HUES48 (cell line): ENCODE measurements around the gene BHMT.

Experiments used
- H3K27ac ChIP-seq: one replicate; pipeline ENCODE4 v1.7.0; 2013; ENCODE audit warnings: low read depth, low read length, inconsistent platforms
- H3K27me3 ChIP-seq: 2 replicates; pipeline ENCODE4 v1.6.1; 2013; ENCODE audit warnings: mild to moderate bottlenecking, low read length; ENCODE audit not compliant: control insufficient read depth, insufficient read depth
- H3K36me3 ChIP-seq: 2 replicates; pipeline ENCODE4 v1.6.1; 2013; ENCODE audit warnings: low read length; ENCODE audit not compliant: control insufficient read depth, insufficient read depth
- H3K4me1 ChIP-seq: 2 replicates; pipeline ENCODE4 v1.6.1; 2013; ENCODE audit warnings: mild to moderate bottlenecking, low read length; ENCODE audit not compliant: control insufficient read depth, insufficient read depth
- H3K4me3 ChIP-seq: 2 replicates; pipeline ENCODE4 v1.5.1; 2013; ENCODE audit warnings: mild to moderate bottlenecking, low read depth, low read length
- H3K9ac ChIP-seq: 2 replicates; pipeline ENCODE4 v1.6.1; 2013; ENCODE audit warnings: mild to moderate bottlenecking, low read depth, low read length, moderate library complexity
- H3K9me3 ChIP-seq: 2 replicates; pipeline ENCODE4 v1.6.1; 2013; ENCODE audit warnings: low read length; ENCODE audit not compliant: control insufficient read depth, insufficient read depth

Gene BHMT

GRCh38 chr5:79112703-79113058 is 1.1 kb downstream of the BHMT start:
- no peaks in the 10 kb centered on the region for H3K9me3 ChIP-seq
- H3K9ac ChIP-seq: no peak overlapping the region
- peaks cover 47% of the 10 kb centered on the region for H3K27me3 ChIP-seq
- H3K4me1 ChIP-seq: no peaks in the 10 kb centered on the region; the same call in 1 of the 2 replicates
- H3K36me3 ChIP-seq: no peaks in the 10 kb centered on the region
- peak overlapping the region; percentile 70; the same call in 1 of the 2 replicates for H3K4me3 ChIP-seq
- H3K27ac ChIP-seq: no peak overlapping the region

- H3K9ac ChIP-seq: no peak overlapping the region
- H3K4me1 ChIP-seq: no peaks in the 10 kb centered on the region
- peaks cover 5% of the 10 kb centered on the region; the same call in 1 of the 2 replicates for H3K27me3 ChIP-seq
- H3K27ac ChIP-seq: no peak overlapping the region
- H3K36me3 ChIP-seq: no peaks in the 10 kb centered on the region
- no peak overlapping the region for H3K4me3 ChIP-seq
- no peaks in the 10 kb centered on the region for H3K9me3 ChIP-seq
These were observed 7.9 kb downstream of the BHMT start for GRCh38 chr5:79119486-79119885.

DNA sequence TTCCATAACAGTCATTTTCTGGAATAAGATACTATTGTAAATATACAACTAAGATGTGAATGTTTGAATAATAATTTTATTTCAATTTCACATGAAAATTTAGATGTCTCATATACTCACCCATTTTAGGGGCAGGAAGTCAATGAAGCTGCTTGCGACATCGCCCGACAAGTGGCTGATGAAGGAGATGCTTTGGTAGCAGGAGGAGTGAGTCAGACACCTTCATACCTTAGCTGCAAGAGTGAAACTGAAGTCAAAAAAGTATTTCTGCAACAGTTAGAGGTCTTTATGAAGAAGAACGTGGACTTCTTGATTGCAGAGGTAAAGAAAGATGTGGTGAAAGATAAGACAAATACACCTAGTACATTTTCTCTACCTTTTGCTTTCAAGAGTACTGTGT is 8.6 kb downstream of the BHMT start:
- H3K4me1 ChIP-seq: no peaks in the 10 kb centered on the region
- H3K9ac ChIP-seq: no peak overlapping the region
- H3K27me3 ChIP-seq: no peaks in the 10 kb centered on the region
- no peaks in the 10 kb centered on the region for H3K9me3 ChIP-seq
- no peaks in the 10 kb centered on the region for H3K36me3 ChIP-seq
- no peak overlapping the region for H3K27ac ChIP-seq
- H3K4me3 ChIP-seq: no peak overlapping the region

DNA sequence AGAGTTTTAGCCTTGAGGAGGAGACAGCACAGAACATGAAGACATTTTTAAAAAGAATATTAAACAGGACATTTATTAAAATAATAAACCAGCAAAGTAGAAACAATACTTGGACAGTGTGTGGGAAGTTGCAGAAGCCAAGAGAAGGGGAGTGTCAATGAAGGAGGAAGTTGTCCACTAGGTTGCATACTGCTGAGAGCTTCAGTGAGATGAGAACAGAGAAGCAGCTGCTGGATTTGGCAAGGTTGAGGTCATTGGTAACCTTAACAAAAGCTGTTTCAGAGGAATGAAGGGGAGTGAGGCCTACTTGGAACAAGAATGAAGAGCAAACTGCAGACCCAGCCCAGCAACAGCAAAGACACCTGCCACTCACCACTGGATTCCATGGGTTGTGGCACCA is 11.4 kb downstream of the BHMT start:
- Histone ChIP-seq H3K9ac (no peak overlapping the region), H3K9me3 (no peaks in the 10 kb centered on the region), H3K27ac (no peak overlapping the region), H3K4me3 (no peak overlapping the region), H3K36me3 (no peaks in the 10 kb centered on the region), H3K4me1 (no peaks in the 10 kb centered on the region), H3K27me3 (no peaks in the 10 kb centered on the region)

DNA sequence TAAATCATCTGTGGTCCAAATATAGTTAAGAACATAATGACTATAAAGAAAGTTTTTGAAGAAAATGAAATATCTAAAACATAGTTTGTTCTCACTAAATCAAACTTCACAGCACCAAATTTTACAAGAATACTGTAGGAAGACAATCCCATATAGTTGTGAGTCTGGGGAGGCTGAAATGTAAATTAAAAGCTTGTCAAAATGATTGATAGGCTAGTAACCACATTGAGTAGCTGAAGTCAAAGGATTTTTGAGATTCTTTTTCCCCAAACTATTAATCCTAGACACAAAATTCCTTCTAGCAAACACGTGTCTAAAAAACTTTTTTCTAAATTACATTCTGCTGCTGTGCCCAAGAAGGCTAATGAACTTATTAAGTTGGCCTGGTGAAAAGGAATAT is 13.0 kb downstream of the BHMT start:
- Histone ChIP-seq H3K4me3 (no peak overlapping the region), H3K4me1 (no peaks in the 10 kb centered on the region), H3K9ac (no peak overlapping the region), H3K9me3 (no peaks in the 10 kb centered on the region), H3K27me3 (no peaks in the 10 kb centered on the region), H3K27ac (no peak overlapping the region), H3K36me3 (no peaks in the 10 kb centered on the region)

DNA sequence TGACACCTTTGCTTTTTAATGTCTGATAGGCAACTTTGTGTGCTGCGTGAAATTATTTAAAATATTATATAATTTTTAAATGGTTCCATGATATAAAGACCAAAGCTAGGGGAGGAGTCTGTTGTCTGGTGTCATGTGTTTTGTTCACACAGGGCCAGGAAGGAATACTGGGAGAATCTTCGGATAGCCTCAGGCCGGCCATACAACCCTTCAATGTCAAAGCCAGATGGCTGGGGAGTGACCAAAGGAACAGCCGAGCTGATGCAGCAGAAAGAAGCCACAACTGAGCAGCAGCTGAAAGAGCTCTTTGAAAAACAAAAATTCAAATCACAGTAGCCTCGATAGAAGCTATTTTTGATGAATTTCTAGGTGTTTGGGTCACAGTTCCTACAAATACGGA is 19.2 kb downstream of the BHMT start:
- Histone ChIP-seq H3K36me3 (no peaks in the 10 kb centered on the region), H3K9me3 (no peaks in the 10 kb centered on the region), H3K4me1 (peaks cover 21% of the 10 kb centered on the region), H3K27ac (peak overlapping the region; percentile 32), H3K4me3 (no peak overlapping the region), H3K9ac (no peak overlapping the region), H3K27me3 (no peaks in the 10 kb centered on the region)

DNA sequence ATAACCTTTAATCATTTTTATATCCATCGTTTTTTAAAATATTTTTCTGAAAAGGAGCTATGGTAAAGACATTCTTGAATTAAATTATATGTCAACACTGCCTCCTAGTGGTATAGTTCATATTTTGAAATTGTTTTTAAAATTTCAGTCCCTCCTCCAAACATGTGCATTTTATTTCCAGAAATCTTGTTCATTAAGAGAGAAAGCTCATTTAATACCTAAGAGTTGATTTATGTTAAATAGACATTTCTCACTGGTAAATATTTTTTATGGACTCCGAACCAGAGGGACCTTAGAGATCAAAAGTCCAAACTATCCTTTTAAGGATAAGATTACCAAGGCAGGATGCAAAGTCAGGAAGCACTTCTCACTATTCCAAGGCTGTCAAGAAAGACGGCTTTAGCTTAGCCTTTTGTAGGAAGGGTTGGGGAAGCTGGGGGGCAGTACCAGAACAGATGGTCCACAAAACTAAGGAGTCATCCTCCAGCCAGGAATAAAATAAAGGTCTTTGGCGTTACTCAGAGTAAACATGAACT is 21.6 kb downstream of the BHMT start:
- Histone ChIP-seq H3K27ac (peak overlapping the region; percentile 72), H3K9ac (no peak overlapping the region), H3K36me3 (no peaks in the 10 kb centered on the region), H3K4me1 (peaks cover 21% of the 10 kb centered on the region), H3K4me3 (peak overlapping the region; percentile 45), H3K9me3 (no peaks in the 10 kb centered on the region), H3K27me3 (no peaks in the 10 kb centered on the region)

- Histone ChIP-seq H3K4me1 (peaks cover 21% of the 10 kb centered on the region), H3K9me3 (no peaks in the 10 kb centered on the region), H3K27me3 (no peaks in the 10 kb centered on the region), H3K27ac (peak overlapping the region; percentile 72), H3K9ac (peak overlapping the region; percentile 49; the same call in 1 of the 2 replicates), H3K4me3 (peak overlapping the region; percentile 45), H3K36me3 (no peaks in the 10 kb centered on the region)
These were observed 22.2 kb downstream of the BHMT start for GRCh38 chr5:79133657-79134451.

DNA sequence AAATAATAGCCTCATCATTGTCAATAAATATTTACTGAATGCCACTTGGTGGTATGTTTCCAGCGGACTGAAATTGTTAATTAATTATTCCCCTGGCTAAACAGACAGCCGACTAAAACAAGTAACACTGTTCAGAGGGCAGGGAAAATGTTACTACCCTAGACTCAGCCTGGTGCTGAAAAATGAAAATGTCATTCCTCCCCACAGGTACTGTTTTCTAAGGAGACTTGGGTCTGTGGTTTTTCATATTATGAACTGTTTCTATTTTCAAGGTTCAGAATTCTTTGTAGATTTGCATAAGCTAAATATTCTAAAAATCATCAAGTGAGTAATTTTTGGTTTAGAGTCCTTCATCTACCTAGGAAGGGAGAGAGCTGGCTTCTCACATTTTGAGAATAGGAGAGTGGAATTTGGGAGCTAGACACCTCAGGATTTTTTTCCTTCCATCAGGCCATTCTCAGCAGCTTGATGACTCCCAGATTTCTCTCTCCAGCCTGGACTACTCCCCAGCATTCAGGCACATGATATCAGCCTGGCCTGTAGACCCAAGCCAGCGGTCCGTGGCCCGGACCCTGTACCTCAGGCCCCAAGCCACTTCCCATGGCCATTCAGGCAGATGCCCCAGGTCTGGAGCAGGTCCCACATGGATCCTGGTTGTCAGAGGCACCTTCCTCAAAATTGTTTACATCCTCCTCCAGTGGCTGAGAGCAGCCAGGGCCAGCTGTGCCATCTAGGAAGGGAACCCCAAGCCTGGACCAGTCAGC is 24.4 kb downstream of the BHMT start:
- peaks cover 18% of the 10 kb centered on the region for H3K4me1 ChIP-seq
- H3K27me3 ChIP-seq: no peaks in the 10 kb centered on the region
- H3K27ac ChIP-seq: no peak overlapping the region
- no peak overlapping the region for H3K9ac ChIP-seq
- no peaks in the 10 kb centered on the region for H3K9me3 ChIP-seq
- no peak overlapping the region for H3K4me3 ChIP-seq
- no peaks in the 10 kb centered on the region for H3K36me3 ChIP-seq

DNA sequence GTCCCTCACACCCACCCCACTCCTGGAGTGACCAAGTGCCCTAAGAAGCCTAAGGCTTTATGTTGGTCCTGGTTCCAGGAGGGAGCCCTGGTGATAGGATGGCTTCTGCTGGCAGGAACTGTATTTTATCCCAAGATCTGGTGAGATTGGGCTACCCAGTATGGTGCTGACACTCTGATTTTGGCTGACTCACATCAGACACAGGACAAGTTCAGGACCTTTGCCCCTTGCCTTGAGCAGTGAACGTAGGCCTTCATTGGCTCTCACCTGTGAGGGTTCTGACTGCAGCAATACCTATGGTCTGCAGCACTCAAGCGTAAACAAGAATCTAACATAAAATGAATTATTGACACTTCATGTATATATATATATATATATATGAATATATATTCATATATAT is 25.0 kb downstream of the BHMT start:
- Histone ChIP-seq H3K4me3 (no peak overlapping the region), H3K9ac (no peak overlapping the region), H3K4me1 (peaks cover 12% of the 10 kb centered on the region), H3K36me3 (no peaks in the 10 kb centered on the region), H3K27me3 (no peaks in the 10 kb centered on the region), H3K27ac (no peak overlapping the region), H3K9me3 (no peaks in the 10 kb centered on the region)

- Histone ChIP-seq H3K36me3 (no peaks in the 10 kb centered on the region), H3K27ac (no peak overlapping the region), H3K9me3 (no peaks in the 10 kb centered on the region), H3K9ac (no peak overlapping the region), H3K4me1 (peaks cover 13% of the 10 kb centered on the region), H3K27me3 (no peaks in the 10 kb centered on the region), H3K4me3 (no peak overlapping the region)
These were observed 28.9 kb downstream of the BHMT start for GRCh38 chr5:79140553-79140952.
